ENCODE measurements around the gene SMARCAL1.

The SMARCAL1 gene

GRCh38 chr2:216428618-216429350 is 16.5 kb downstream of the SMARCAL1 start:
- no peak for DNase-seq (ENCODE audit: low read depth)

GRCh38 chr2:216429428-216429827 is 17.1 kb downstream of the SMARCAL1 start:
- DNase-seq (ENCODE audit: low read depth) = no peak

DNA sequence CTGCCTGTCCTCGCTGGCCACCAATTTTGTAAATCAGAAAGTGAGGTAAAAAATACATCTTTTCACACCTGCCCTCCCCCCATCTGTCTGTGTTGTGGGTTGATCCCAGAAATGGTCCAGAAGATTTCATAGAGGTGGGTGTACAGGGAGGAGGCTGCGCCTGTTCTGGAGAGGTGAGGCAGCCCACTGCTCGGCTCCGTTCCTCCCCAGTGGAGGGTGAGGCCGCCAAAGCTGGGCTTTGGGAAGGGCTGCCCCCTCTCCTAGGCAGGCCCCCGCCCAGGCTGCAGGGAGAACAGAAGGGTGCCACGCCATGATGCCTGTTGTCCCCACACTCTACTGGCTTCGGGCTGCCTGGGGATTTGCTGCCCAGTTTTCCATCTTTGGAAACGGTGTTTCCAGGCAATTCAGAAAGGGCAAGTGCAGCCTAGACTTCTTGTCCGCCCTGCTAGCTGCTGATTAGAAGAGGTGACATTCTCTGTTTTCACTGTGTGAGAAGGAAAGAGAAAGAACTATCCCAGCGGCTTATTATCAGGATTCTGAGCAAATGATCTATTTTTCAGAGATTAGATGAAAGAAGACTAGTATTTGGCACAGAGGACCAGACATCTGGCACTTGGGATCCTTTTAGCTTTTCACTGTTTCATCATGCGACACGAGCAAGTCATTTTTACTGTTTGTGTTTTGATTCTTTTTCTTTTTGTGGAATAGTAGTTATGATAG is 18.7 kb downstream of the SMARCAL1 start:
- no peak for DNase-seq (ENCODE audit: low read depth)

DNA sequence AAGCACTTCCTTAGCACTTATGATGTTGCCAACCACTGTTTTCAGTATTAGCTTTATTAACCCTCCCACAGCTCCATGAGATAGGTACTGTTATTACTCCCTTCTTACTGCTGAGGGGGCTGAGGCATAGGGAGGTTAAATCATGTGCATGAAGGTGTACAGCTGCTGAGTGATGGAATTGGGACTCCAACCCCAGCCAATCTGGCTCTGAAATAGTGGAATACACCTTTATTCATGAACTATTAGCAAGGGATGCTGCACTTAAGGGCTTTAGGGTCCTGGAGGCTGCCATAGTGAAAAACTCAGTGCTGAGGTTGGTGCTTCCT is 19.2 kb downstream of the SMARCAL1 start:
- DNase-seq (ENCODE audit: low read depth) = no peak

DNA sequence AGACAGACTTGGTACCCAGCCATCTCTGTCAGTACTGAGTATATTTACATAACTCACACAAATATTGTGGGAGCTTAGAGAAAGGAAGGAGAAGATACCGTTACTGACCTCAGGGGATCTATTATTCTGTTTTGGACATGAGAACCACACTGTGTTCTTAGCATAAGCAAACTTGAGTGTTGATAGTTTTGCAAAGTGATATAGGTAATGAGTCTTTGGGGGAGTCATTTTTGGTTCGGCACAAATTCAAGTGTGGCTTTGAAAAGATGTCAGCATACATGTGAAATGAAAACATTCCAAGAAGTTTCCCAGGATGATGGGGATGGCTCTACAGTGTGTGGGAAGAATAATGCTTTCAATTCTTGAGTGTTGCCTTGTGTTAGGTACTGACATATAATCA is 24.1 kb downstream of the SMARCAL1 start:
- DNase-seq (ENCODE audit: low read depth) = no peak

- no peak for DNase-seq (ENCODE audit: low read depth)
These were observed 29.2 kb downstream of the SMARCAL1 start for GRCh38 chr2:216441308-216442010.

DNA sequence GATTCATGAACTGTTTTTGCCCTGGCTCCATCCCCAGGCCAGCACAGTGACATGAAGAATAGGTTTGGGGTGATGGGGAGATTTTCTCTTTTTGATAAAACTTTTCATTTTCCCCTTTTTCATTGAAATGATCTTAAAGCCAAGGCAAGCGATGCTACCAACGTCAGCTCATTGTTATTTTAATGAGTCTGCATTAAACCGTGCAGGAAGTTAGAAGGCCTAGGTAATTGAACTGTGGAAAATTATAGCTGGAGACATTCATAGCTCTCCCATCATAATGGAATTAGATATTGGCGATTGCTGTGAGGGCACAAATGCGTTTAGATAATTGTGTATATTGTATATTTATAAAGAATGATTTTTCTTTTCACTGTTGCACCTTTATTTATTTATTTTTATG is 33.2 kb downstream of the SMARCAL1 start:
- DNase-seq (ENCODE audit: low read depth) = no peak

DNA sequence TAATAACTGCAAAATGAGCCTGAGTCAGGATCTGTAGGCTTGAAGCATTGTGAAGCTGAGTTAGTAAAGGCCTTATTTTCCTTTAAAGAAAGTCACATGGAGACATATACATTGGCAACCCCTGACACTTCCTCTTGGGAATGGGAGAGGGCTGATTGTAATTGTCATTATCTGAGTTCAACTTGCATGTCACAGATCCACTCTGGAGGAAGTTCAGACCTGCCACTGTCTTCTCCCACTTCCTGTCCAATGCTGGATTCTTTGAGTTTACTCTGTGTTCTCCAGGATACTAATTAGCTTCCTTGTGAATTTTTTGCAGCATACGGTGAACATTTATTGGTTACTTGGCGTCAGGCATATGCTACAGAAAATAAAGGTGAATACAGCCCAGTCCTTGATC is 34.1 kb downstream of the SMARCAL1 start:
- no peak for DNase-seq (ENCODE audit: low read depth)

DNA sequence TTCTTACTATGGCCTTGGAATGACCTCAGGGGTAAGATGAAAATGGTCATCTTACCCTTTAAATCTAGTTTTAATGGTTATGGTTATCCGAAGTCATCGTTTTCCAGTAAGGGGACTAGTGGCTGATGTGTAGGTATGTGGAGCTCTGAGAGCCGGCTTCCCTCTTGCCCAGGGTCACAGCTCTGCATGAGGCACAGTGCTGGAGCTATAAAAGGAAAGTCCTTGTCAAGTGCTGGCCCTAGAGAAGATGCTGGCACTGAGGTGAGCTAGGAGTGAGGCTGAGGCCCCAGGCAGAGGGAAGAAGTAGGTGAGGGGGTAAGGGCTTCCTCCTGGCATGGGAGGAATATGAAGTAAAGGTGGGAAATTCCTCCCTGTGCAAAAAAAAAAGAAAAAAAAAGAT is 35.0 kb downstream of the SMARCAL1 start:
- DNase-seq (ENCODE audit: low read depth) = no peak

GRCh38 chr2:216448829-216449228 is 36.5 kb downstream of the SMARCAL1 start:
- DNase-seq (ENCODE audit: low read depth) = no peak

DNA sequence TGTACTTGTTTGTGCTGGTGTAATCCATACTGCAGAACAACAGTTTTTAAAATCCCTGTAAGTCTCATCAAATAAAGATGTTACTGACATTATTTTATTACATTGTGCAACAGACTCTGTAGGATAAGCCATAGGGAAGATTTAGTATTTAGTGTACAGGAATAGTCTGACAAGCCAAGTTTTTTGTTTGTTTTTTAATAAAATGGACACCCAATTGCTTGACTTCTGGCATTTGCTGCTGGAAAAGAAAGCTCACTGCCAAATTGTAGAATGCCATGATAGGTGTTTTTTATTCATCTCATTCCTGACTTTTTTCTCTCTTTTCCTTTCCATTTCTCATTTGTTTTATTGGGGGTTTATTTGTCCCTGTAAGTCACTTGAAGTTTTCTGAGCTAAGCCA is 38.1 kb downstream of the SMARCAL1 start:
- DNase-seq (ENCODE audit: low read depth) = no peak

GRCh38 chr2:216450784-216451183 is 38.5 kb downstream of the SMARCAL1 start:
- DNase-seq (ENCODE audit: low read depth) = no peak

DNA sequence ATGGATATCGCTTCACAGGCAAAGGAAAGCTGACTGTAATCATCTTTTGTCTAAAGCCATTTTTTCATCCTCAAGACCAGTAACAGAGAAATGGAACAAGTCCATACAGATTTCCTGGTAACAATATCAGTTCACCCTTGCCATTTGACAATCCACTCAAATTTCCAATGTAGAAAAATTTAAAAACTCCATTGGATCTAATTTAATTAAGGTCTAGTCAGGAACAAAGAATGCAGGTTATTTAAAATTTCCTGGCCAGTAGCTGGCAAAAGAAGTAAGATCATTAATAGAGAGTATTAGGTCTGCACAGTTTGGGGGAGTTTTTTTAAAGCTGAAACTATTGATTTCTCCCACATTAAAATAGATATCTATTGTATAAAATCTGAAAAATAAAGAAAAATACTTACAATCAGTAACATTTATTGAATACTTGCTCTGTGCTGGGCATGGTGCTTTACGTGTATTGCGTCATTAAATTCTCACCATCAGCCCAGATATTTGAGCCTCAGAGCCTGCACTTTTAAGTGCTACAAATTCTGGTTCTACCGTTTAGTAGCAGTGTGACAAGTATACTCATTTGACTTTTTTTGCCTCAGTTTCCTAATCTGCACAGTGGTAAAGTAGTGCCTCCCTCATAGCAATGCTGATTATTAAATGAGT is 41.8 kb downstream of the SMARCAL1 start:
- DNase-seq (ENCODE audit: low read depth) = no peak

DNA sequence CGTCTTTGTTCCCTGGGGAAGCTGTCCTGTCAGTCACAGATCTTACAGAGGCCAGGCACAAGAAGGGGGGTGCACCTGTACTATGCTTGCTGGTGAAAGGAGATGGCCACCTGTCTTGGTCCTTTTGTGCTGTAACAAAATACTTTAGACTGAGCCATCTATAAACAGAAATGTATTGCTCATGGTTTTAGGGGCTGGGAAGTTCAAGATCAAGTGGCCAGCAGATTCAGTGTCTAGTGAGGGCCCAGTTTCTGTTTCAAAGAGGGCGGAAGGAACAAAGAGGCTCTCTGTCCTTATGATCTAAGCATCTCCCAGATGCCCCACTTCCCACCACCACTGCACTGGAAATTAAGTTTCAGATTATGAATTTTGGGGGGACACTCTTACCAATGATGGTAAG is 50.9 kb downstream of the SMARCAL1 start:
- DNase-seq (ENCODE audit: low read depth) = no peak

- DNase-seq (ENCODE audit: low read depth) = no peak
These were observed 51.9 kb downstream of the SMARCAL1 start for GRCh38 chr2:216464104-216464720.

GRCh38 chr2:216465579-216466195 is 53.4 kb downstream of the SMARCAL1 start:
- no peak for DNase-seq (ENCODE audit: low read depth)

GRCh38 chr2:216467845-216468244 is 55.6 kb downstream of the SMARCAL1 start:
- DNase-seq (ENCODE audit: low read depth) = no peak

DNA sequence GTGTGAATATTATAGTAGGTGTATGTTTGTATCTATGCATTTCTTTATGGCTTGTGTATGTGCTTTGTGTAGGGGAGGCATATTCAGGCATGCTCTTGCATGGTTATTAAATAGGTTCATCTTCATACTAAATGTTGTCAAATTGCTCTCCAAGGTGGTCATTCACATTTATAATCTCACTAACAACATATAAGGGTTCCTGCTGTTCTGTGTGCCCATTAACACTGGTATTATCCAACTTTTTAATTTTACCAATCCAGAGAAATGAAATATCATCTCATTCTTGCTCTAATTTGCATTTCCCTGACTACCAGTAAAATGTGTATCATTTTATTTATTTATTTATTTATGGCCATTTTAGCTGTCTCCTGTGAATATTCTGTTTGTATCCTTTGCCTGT is 57.4 kb downstream of the SMARCAL1 start:
- DNase-seq (ENCODE audit: low read depth) = no peak

DNA sequence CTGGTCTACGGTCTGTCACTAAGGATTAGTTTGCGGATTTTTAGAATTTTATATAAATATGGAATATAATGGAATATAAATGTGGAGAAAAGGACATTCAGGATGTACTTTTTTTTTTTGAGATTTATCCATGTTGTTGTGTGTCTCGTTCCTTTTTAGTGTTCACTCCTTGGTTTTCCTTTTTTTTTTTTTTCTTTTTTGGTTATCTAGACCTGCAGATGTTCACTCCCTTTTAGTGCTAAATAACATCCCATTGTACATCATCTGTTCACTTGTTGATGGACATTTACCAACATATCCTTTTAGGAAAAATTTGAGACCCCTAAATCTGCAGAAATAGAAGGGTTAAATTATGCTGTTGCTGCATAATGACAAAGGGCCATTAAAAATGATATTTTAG is 60.9 kb downstream of the SMARCAL1 start:
- no peak for DNase-seq (ENCODE audit: low read depth)

- DNase-seq (ENCODE audit: low read depth) = no peak
These were observed 62.8 kb downstream of the SMARCAL1 start for GRCh38 chr2:216474925-216475670.

- DNase-seq (ENCODE audit: low read depth) = no peak
These were observed 63.5 kb downstream of the SMARCAL1 start for GRCh38 chr2:216475767-216476166.

Measured in fibroblast of the conjunctiva (primary cell).